GM23248 (cell line): ENCODE measurements around the gene SDF2L1. TPM values are rescaled to one million over a fixed set of nuclear protein-coding genes. Genes with fewer than 3 reads are reported as not detected.

ENCODE experiments used
- DNase-seq: peaks from one replicate; pipeline ENCODE4 v3.0.0-alpha.2; 2015
- H2AFZ ChIP-seq: fragments of 200-600 bp; sonication (generic); 2 replicates; pipeline ENCODE4 v1.6.1; 2016; ENCODE audit warnings: antibody characterized with exemption
- H3F3A ChIP-seq: fragments of 200-600 bp; sonication (generic); 2 replicates; pipeline ENCODE4 v1.6.1; 2016; ENCODE audit warnings: mild to moderate bottlenecking, antibody characterized with exemption, mixed run types; ENCODE audit not compliant: insufficient read depth
- H3K27ac ChIP-seq: fragments of 200-600 bp; sonication (generic); 2 replicates; pipeline ENCODE4 v1.5.1; 2016; ENCODE audit warnings: mild to moderate bottlenecking
- H3K27me3 ChIP-seq: fragments of 200-600 bp; sonication (generic); replicated peaks from 2 replicates; pipeline ENCODE4 v1.6.1; 2016; ENCODE audit warnings: mild to moderate bottlenecking; ENCODE audit not compliant: insufficient read depth
- H3K36me3 ChIP-seq: fragments of 200-600 bp; sonication (generic); 2 replicates; pipeline ENCODE4 v1.6.1; 2016; ENCODE audit warnings: low read depth, mild to moderate bottlenecking
- H3K4me1 ChIP-seq: fragments of 200-600 bp; sonication (generic); 2 replicates; pipeline ENCODE4 v1.6.1; 2016; ENCODE audit warnings: mild to moderate bottlenecking; ENCODE audit not compliant: insufficient read depth
- H3K4me2 ChIP-seq: fragments of 200-600 bp; sonication (generic); one replicate; pipeline ENCODE4 v1.6.1; 2016; ENCODE audit warnings: mild to moderate bottlenecking; ENCODE audit not compliant: unreplicated experiment
- H3K4me3 ChIP-seq: fragments of 200-600 bp; sonication (generic); 2 replicates; pipeline ENCODE4 v1.5.1; 2016; ENCODE audit warnings: mild to moderate bottlenecking
- H3K79me2 ChIP-seq: fragments of 200-600 bp; sonication (generic); 2 replicates; pipeline ENCODE4 v1.6.1; 2016; ENCODE audit warnings: mild to moderate bottlenecking; ENCODE audit not compliant: insufficient read depth
- H3K9ac ChIP-seq: fragments of 200-600 bp; sonication (generic); 2 replicates; pipeline ENCODE4 v1.6.1; 2016; ENCODE audit warnings: mild to moderate bottlenecking
- H3K9me2 ChIP-seq: fragments of 200-600 bp; sonication (generic); 2 replicates; pipeline ENCODE4 v1.6.1; 2016; ENCODE audit warnings: mixed run types, mild to moderate bottlenecking, moderate library complexity; ENCODE audit not compliant: insufficient read depth
- H3K9me3 ChIP-seq: fragments of 200-600 bp; sonication (generic); one replicate; pipeline ENCODE4 v1.6.1; 2017; ENCODE audit warnings: low read depth
- H4K20me1 ChIP-seq: fragments of 200-600 bp; sonication (generic); 2 replicates; pipeline ENCODE4 v1.6.0; 2016; ENCODE audit not compliant: insufficient read depth
- EZH2 ChIP-seq: fragments of 200-600 bp; sonication (generic); IDR thresholded peaks from 2 replicates; pipeline ENCODE4 v1.6.1; 2018; ENCODE audit warnings: antibody characterized with exemption, mild to moderate bottlenecking; ENCODE audit not compliant: insufficient read depth, poor library complexity, severe bottlenecking
- EZH2phosphoT487 ChIP-seq: fragments of 200-600 bp; sonication (generic); IDR thresholded peaks from 2 replicates; pipeline ENCODE4 v1.6.1; 2018; ENCODE audit warnings: antibody characterized with exemption, moderate library complexity, mild to moderate bottlenecking, low read depth; ENCODE audit not compliant: insufficient read depth
- WGBS, 2 experiments: methylation state at CpG; one replicate each; pipeline ENCODE4 v1.1.6; 2015 to 2017; ENCODE audit warnings: low lambda C conversion rate in 2 of 2, low coverage in 1 of 2; ENCODE audit errors: missing lambda C conversion rate in 2 of 2; 5-methylcytosine and 5-hydroxymethylcytosine counted together
- in situ Hi-C: fragments of 300-500 bp; cut with MboI; formaldehyde crosslinking; loops from 2 replicates; pipeline ENCODE4 v1.15.0; 2020
- polyA plus RNA-seq: library from polyadenylated mRNA; unstranded; fragments of >200 nt; fragmentation: Nextera tagmentation; extraction: Ambion mirVana; gene quantifications from 2 replicates; pipeline ENCODE4 v1.2.1, GENCODE V29; 2016
- total RNA-seq: library from RNA; depleted of rRNA; stranded (reverse); fragments of >200 nt; shearing (Covaris generic); gene quantifications from 2 replicates; pipeline ENCODE4 v1.2.3, GENCODE V29; 2014

SDF2L1 gene
- total and polyA plus RNA-seq, 2 experiments from 2014 or later: 33.9 to 37.2 TPM

GRCh38 chr22:21661991-21662390 lies 19.9 kb downstream of the SDF2L1 start:
- no peaks in the 10 kb centered on the region for H3F3A ChIP-seq
- no peak overlapping the region for H3K9ac ChIP-seq
- no peaks in the 10 kb centered on the region for H3K9me2 ChIP-seq
- in situ Hi-C loops: no loop called here
- no peaks in the 10 kb centered on the region for H4K20me1 ChIP-seq
- H3K4me1 ChIP-seq: 0 out of 2 replicates have a peak, but pooled peaks cover 3% of the 10 kb centered on the region
- H3K79me2 ChIP-seq: peaks cover 8% of the 10 kb centered on the region
- no peak for DNase-seq
- H3K4me2 ChIP-seq: no peak overlapping the region
- no peaks in the 10 kb centered on the region for H3K9me3 ChIP-seq
- TF ChIP-seq EZH2 (no peak), EZH2phosphoT487 (no peak)
- H3K27me3 ChIP-seq: no peaks in the 10 kb centered on the region
- H3K4me3 ChIP-seq: no peak overlapping the region
- 79 to 84% methylated on average over 5 of the region's 5 CpGs for WGBS, 2 experiments
- no peaks in the 10 kb centered on the region for H3K36me3 ChIP-seq
- no peak overlapping the region for H3K27ac ChIP-seq
- H2AFZ ChIP-seq: no peak overlapping the region

- no peak overlapping the region for H3K9ac ChIP-seq
- no peaks in the 10 kb centered on the region for H3K9me3 ChIP-seq
- no peaks in the 10 kb centered on the region for H4K20me1 ChIP-seq
- in situ Hi-C loops: no loop called here
- 0 out of 2 replicates have a peak, but pooled peaks cover 8% of the 10 kb centered on the region for H3K4me1 ChIP-seq
- no peak overlapping the region for H3K4me2 ChIP-seq
- peaks cover 23% of the 10 kb centered on the region for H3K79me2 ChIP-seq
- H3K4me3 ChIP-seq: no peak overlapping the region
- H3K9me2 ChIP-seq: no peaks in the 10 kb centered on the region
- no peak overlapping the region for H2AFZ ChIP-seq
- no peak overlapping the region for H3K27ac ChIP-seq
- TF ChIP-seq EZH2phosphoT487: no peak
- no peak for TF ChIP-seq EZH2
- no peaks in the 10 kb centered on the region for H3K36me3 ChIP-seq
- H3F3A ChIP-seq: no peaks in the 10 kb centered on the region
- no peaks in the 10 kb centered on the region for H3K27me3 ChIP-seq
- 92 to 96% methylated on average over 2 of the region's 2 CpGs for WGBS, 2 experiments
- DNase-seq: no peak
Measured at GRCh38 chr22:21663738-21664137, 21.6 kb downstream of the SDF2L1 start.

- Histone ChIP-seq H3K4me3 (peak overlapping the region; percentile 97), H3K4me1 (0 out of 2 replicates have a peak, but pooled peaks cover 8% of the 10 kb centered on the region), H2AFZ (peak overlapping the region; percentile 94), H3K36me3 (no peaks in the 10 kb centered on the region), H3K4me2 (peak overlapping the region; percentile 75), H3K9ac (peak overlapping the region; percentile 85; the same call in 1 of the 2 replicates), H3K9me3 (no peaks in the 10 kb centered on the region), H3K27ac (peak overlapping the region; percentile 63), H3K9me2 (no peaks in the 10 kb centered on the region), H3F3A (no peaks in the 10 kb centered on the region), H4K20me1 (no peaks in the 10 kb centered on the region), H3K79me2 (peaks cover 35% of the 10 kb centered on the region), H3K27me3 (no peaks in the 10 kb centered on the region)
- WGBS, 2 experiments: 74 to 77% methylated on average over 26 of the region's 26 CpGs
- TF ChIP-seq EZH2 (no peak), EZH2phosphoT487 (no peak)
- in situ Hi-C loops: no loop called here
- DNase-seq: no peak
Measured at GRCh38 chr22:21665047-21665851, 23.1 kb downstream of the SDF2L1 start.

GRCh38 chr22:21666786-21667185 lies 24.7 kb downstream of the SDF2L1 start:
- Histone ChIP-seq H3K9me3 (no peaks in the 10 kb centered on the region), H3K79me2 (peaks cover 42% of the 10 kb centered on the region), H3K9ac (peak overlapping the region; percentile 85), H2AFZ (peak overlapping the region; percentile 94), H3K9me2 (no peaks in the 10 kb centered on the region), H3K27me3 (no peaks in the 10 kb centered on the region), H3K4me3 (peak overlapping the region; percentile 97), H4K20me1 (no peaks in the 10 kb centered on the region), H3K4me2 (peak overlapping the region; percentile 75), H3K27ac (peak overlapping the region; percentile 63), H3K36me3 (peaks cover 9% of the 10 kb centered on the region; the same call in 1 of the 2 replicates), H3K4me1 (0 out of 2 replicates have a peak, but pooled peaks cover 8% of the 10 kb centered on the region), H3F3A (no peaks in the 10 kb centered on the region)
- TF ChIP-seq EZH2 (no peak), EZH2phosphoT487 (no peak)
- 21 to 34% methylated on average over 8 to 16 of the region's 16 CpGs for WGBS, 2 experiments
- in situ Hi-C loops: no loop called here
- peak; percentile 27 for DNase-seq
